SJSA1 (cell line): ENCODE results near the gene PRKCH. TPM values are rescaled to one million over a fixed set of nuclear protein-coding genes. Genes with fewer than 3 reads are reported as not detected.

Experiments
- DNase-seq, 2 experiments: peaks; one replicate each; pipeline ENCODE4 v3.0.0-alpha.2; 2015 to 2020; ENCODE audit warnings: low spot score in 2 of 2, low read depth in 1 of 2
- H3K27ac ChIP-seq: fragments of 250-450 bp; sonication (Bioruptor Pico); 2 replicates; pipeline ENCODE4 v1.5.1; 2020; ENCODE audit warnings: mild to moderate bottlenecking, moderate library complexity
- H3K27me3 ChIP-seq: fragments of 250-450 bp; sonication (Bioruptor Pico); replicated peaks from 2 replicates; pipeline ENCODE4 v1.5.1; 2020; ENCODE audit warnings: mild to moderate bottlenecking, moderate library complexity
- H3K36me3 ChIP-seq: fragments of 250-450 bp; sonication (Bioruptor Pico); 2 replicates; pipeline ENCODE4 v1.5.1; 2020; ENCODE audit warnings: mild to moderate bottlenecking
- H3K4me1 ChIP-seq: fragments of 250-450 bp; sonication (Bioruptor Pico); replicated peaks from 2 replicates; pipeline ENCODE4 v1.6.1; 2021; ENCODE audit warnings: mild to moderate bottlenecking
- H3K4me3 ChIP-seq: fragments of 250-450 bp; sonication (Bioruptor Pico); 2 replicates; pipeline ENCODE4 v1.5.1; 2020; ENCODE audit warnings: mild to moderate bottlenecking
- H3K9me3 ChIP-seq: fragments of 250-450 bp; sonication (Bioruptor Pico); replicated peaks from 2 replicates; pipeline ENCODE4 v1.5.1; 2020; ENCODE audit warnings: mild to moderate bottlenecking
- total RNA-seq: library from RNA; depleted of rRNA; stranded (reverse); fragments of >200 nt; shearing (Covaris generic); gene quantifications from 2 replicates; pipeline ENCODE4 v1.2.3, GENCODE V29; 2014

The PRKCH gene
- total RNA-seq, 1 experiment from 2014 or later, result 5.7 TPM

GRCh38 chr14:61386173-61386772 lies 64.9 kb downstream of the PRKCH start:
- DNase-seq, result no peak
- Histone ChIP-seq H3K9me3 (no peaks in the 10 kb centered on the region), H3K36me3 (no peaks in the 10 kb centered on the region), H3K4me3 (no peak overlapping the region), H3K4me1 (peaks cover 39% of the 10 kb centered on the region), H3K27me3 (no peaks in the 10 kb centered on the region), H3K27ac (no peak overlapping the region)

- Histone ChIP-seq H3K4me1 (peaks cover 43% of the 10 kb centered on the region), H3K27ac (no peak overlapping the region), H3K27me3 (no peaks in the 10 kb centered on the region), H3K36me3 (no peaks in the 10 kb centered on the region), H3K4me3 (no peak overlapping the region), H3K9me3 (no peaks in the 10 kb centered on the region)
- DNase-seq, result no peak
Measured at GRCh38 chr14:61387076-61387475, 65.7 kb downstream of the PRKCH start.

GRCh38 chr14:61388173-61388975 lies 67.0 kb downstream of the PRKCH start:
- Histone ChIP-seq H3K9me3 (no peaks in the 10 kb centered on the region), H3K4me3 (no peak overlapping the region), H3K27me3 (no peaks in the 10 kb centered on the region), H3K36me3 (no peaks in the 10 kb centered on the region), H3K27ac (peak overlapping the region; percentile 75), H3K4me1 (peaks cover 43% of the 10 kb centered on the region)
- no peak for DNase-seq

GRCh38 chr14:61388976-61389576 lies 67.7 kb downstream of the PRKCH start:
- Histone ChIP-seq H3K27ac (peak overlapping the region; percentile 75), H3K4me3 (no peak overlapping the region), H3K36me3 (no peaks in the 10 kb centered on the region), H3K27me3 (no peaks in the 10 kb centered on the region), H3K4me1 (peaks cover 43% of the 10 kb centered on the region), H3K9me3 (no peaks in the 10 kb centered on the region)
- DNase-seq, result peak; percentile 77 to 83

GRCh38 chr14:61391119-61391518 lies 69.7 kb downstream of the PRKCH start:
- H3K4me3 ChIP-seq, result no peak overlapping the region
- peaks cover 28% of the 10 kb centered on the region for H3K4me1 ChIP-seq
- H3K36me3 ChIP-seq, result no peaks in the 10 kb centered on the region
- H3K27ac ChIP-seq, result no peak overlapping the region
- H3K27me3 ChIP-seq, result no peaks in the 10 kb centered on the region
- DNase-seq, result no peak
- H3K9me3 ChIP-seq, result no peaks in the 10 kb centered on the region

GRCh38 chr14:61392297-61392696 lies 70.9 kb downstream of the PRKCH start:
- Histone ChIP-seq H3K27ac (no peak overlapping the region), H3K4me1 (peaks cover 28% of the 10 kb centered on the region), H3K27me3 (no peaks in the 10 kb centered on the region), H3K36me3 (no peaks in the 10 kb centered on the region), H3K9me3 (no peaks in the 10 kb centered on the region), H3K4me3 (no peak overlapping the region)
- DNase-seq, result no peak

- no peak overlapping the region for H3K27ac ChIP-seq
- DNase-seq, result no peak
- no peaks in the 10 kb centered on the region for H3K9me3 ChIP-seq
- peaks cover 6% of the 10 kb centered on the region for H3K4me1 ChIP-seq
- no peaks in the 10 kb centered on the region for H3K36me3 ChIP-seq
- H3K27me3 ChIP-seq, result no peaks in the 10 kb centered on the region
- no peak overlapping the region for H3K4me3 ChIP-seq
Measured at GRCh38 chr14:61394542-61394941, 73.2 kb downstream of the PRKCH start.

GRCh38 chr14:61395115-61395725 lies 73.8 kb downstream of the PRKCH start:
- Histone ChIP-seq H3K27ac (no peak overlapping the region), H3K4me3 (no peak overlapping the region), H3K27me3 (no peaks in the 10 kb centered on the region), H3K4me1 (0 out of 2 replicates have a peak, but pooled peaks cover 4% of the 10 kb centered on the region), H3K9me3 (no peaks in the 10 kb centered on the region), H3K36me3 (no peaks in the 10 kb centered on the region)
- DNase-seq, result no peak

- Histone ChIP-seq H3K27me3 (no peaks in the 10 kb centered on the region), H3K27ac (no peak overlapping the region), H3K4me1 (0 out of 2 replicates have a peak, but pooled peaks cover 4% of the 10 kb centered on the region), H3K36me3 (no peaks in the 10 kb centered on the region), H3K9me3 (no peaks in the 10 kb centered on the region), H3K4me3 (no peak overlapping the region)
- DNase-seq, result no peak
Measured at GRCh38 chr14:61396279-61396678, 74.9 kb downstream of the PRKCH start.

- DNase-seq, result no peak
- no peak overlapping the region for H3K27ac ChIP-seq
- no peaks in the 10 kb centered on the region for H3K36me3 ChIP-seq
- H3K4me3 ChIP-seq, result no peak overlapping the region
- no peaks in the 10 kb centered on the region for H3K4me1 ChIP-seq
- no peaks in the 10 kb centered on the region for H3K27me3 ChIP-seq
- no peaks in the 10 kb centered on the region for H3K9me3 ChIP-seq
Measured at GRCh38 chr14:61396694-61397093, 75.3 kb downstream of the PRKCH start.

GRCh38 chr14:61397615-61398014 lies 76.2 kb downstream of the PRKCH start:
- no peaks in the 10 kb centered on the region for H3K9me3 ChIP-seq
- no peaks in the 10 kb centered on the region for H3K4me1 ChIP-seq
- DNase-seq, result no peak
- H3K27me3 ChIP-seq, result no peaks in the 10 kb centered on the region
- H3K36me3 ChIP-seq, result no peaks in the 10 kb centered on the region
- H3K4me3 ChIP-seq, result no peak overlapping the region
- no peak overlapping the region for H3K27ac ChIP-seq

- H3K4me1 ChIP-seq, result no peaks in the 10 kb centered on the region
- no peak overlapping the region for H3K27ac ChIP-seq
- H3K27me3 ChIP-seq, result no peaks in the 10 kb centered on the region
- no peak overlapping the region for H3K4me3 ChIP-seq
- no peaks in the 10 kb centered on the region for H3K36me3 ChIP-seq
- H3K9me3 ChIP-seq, result no peaks in the 10 kb centered on the region
- DNase-seq, result no peak
Measured at GRCh38 chr14:61398221-61398620, 76.8 kb downstream of the PRKCH start.

GRCh38 chr14:61399365-61399764 lies 78.0 kb downstream of the PRKCH start:
- H3K9me3 ChIP-seq, result no peaks in the 10 kb centered on the region
- H3K4me3 ChIP-seq, result no peak overlapping the region
- no peaks in the 10 kb centered on the region for H3K4me1 ChIP-seq
- H3K27ac ChIP-seq, result no peak overlapping the region
- no peak for DNase-seq
- no peaks in the 10 kb centered on the region for H3K27me3 ChIP-seq
- no peaks in the 10 kb centered on the region for H3K36me3 ChIP-seq

GRCh38 chr14:61401461-61401860 lies 80.1 kb downstream of the PRKCH start:
- no peak overlapping the region for H3K27ac ChIP-seq
- H3K4me3 ChIP-seq, result no peak overlapping the region
- no peaks in the 10 kb centered on the region for H3K36me3 ChIP-seq
- no peaks in the 10 kb centered on the region for H3K4me1 ChIP-seq
- no peak for DNase-seq
- no peaks in the 10 kb centered on the region for H3K9me3 ChIP-seq
- no peaks in the 10 kb centered on the region for H3K27me3 ChIP-seq
